Stimulated activated CD8-positive, alpha-beta memory T cell treated with anti-CD3 and anti-CD28 coated beads, Interleukin-12 subunit alpha, Interleukin-12 subunit beta, amount 100 ng/mL, for 4 hours (primary cell): Measurements from ENCODE around the gene KCTD1.

Experiments
- DNase-seq: peaks from one replicate; pipeline ENCODE4 v3.0.0-alpha.2; 2020; ENCODE audit warnings: low read depth

KCTD1 gene

DNA sequence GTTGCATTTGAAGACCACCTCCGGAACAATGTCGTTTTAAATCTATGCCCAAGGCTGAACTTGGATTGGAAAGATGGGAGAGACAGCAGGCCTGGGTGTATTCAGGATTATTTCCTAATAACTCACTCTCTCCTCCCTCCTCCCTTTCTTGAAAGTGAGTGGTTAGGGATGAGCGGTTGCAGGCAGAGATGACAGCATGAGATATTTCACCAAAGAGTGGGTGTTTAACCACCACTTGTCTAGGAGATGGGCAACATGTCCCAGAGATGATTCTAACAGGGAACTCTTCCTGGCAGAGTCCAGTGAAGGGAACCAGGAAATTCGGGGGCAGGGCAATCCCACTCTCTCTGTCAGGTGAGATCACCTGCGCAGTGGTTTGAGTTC is 123.2 kb downstream of the KCTD1 start:
- DNase-seq, result no peak

DNA sequence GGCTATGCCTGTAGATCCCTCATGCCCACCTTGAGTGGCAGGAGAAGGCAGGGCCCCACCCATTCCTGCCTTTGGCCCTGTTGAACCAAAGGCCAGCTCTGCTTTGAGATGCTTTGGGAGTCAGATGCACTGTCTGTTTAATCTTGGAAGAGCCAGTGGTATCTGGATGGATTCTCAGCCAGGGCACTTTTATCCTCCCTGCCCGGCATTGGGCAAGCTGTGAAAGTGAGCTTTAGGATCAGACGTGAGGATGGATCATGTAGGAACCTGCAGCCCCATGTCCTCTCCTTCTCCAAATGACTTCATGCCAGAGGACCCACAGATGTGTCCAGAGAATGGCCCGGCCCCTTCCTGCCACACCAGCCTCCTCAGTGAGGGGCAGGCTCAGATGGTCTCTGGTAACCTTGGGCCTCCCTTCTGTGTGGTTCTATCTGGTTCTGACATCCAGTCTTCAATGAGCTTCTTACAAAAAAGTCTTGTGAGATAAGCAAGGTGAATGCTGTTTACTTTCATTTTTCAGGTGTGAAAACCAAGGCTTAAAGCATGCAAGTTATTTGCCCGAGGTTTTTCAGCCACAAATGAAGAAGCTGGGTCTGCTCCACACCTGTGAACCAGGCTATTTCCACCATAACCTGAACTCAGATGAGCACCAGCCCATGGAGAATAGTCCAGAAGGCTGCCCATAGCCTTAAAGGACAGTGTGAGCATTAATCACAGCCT is 123.8 kb downstream of the KCTD1 start:
- no peak for DNase-seq

DNA sequence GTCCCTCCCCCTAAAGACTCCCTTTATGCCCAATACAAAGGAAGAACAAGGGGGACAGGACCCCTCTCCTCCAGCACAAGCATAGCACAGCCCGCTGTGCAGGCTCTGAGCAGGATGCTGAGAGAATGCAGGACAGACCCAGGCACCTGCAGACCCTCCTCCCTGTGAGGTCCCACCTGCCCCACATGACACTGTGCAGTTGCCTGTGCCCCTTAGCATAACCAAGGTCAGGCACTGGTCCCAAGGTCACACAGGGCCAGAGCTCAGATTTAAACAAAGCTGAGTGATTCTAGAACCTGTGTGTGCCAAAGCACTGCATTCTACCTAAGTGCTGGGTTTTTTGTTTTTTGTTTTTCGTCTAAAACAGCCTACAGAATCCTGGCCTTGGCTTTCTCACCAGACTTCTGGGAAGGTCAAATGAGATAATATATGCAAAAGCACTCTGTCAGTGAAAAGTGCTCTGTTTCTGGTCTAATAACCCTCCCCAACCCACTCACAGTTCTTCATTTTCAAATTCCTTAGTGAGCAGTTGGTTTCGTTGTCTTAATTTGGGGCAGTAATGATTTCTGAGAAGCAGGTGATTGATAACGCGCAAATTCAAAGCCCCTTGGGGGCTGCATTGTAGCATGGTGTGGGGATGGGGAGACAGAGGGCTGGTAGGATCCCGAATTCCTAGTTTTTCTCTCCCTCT is 125.7 kb downstream of the KCTD1 start:
- DNase-seq, result no peak

DNA sequence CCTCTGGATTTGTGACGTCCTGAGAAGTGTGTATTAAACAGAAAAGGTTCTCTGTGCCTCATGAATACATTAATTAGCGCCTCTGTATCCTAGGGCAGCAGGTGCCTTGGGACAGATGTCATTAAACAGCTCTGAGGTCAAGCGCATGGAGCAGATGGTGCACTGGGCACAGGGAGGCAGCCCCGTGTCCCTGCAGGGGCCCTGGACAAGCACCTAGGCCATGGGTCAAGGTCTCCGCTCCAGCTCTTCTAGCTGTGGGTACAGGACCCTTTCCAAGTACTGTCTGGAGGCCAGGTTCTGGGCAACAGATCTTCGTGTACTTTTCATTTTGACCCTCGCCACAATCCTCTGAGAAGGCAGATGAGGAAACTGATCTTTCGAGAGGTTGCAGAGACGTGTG is 126.4 kb downstream of the KCTD1 start:
- DNase-seq, result no peak

DNA sequence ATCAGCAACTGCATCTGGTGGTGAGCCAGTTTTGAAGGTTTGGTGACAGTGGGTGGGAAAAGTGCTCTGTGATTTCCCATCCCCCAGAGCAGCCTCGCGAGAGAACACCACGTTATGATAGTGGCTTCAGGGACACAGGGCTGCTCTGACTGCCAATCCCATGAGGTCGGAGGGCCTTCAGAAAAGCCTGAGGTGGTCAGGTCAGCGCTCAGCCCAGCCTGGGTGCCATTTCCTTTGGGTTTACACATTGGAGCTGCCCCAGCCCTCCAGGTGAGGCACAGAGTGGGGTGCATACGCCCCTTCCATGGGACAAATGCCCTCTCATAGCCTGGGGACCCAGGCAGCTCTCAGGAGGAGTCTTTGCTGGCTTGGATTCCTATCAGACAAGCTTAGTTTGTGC is 126.8 kb downstream of the KCTD1 start:
- DNase-seq, result no peak

DNA sequence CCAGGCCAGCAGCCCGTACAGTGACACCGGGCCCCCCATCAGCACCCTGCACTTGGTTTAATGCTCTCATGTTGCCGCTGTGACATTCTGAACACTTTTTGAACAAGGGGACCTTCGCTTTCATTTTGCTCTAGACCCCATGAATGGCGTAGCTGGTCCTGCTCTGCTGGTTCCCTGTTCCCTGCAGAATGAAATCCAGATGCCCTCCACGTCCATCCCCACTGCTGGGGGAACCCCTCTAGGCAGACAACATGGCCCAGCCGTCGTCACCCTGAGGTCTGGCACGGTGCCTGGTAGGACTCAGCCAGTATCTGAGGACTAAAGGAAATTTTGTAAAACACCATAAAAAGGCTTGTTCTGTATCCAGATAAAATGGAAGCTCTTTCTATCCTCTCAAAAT is 128.6 kb downstream of the KCTD1 start:
- no peak for DNase-seq

DNA sequence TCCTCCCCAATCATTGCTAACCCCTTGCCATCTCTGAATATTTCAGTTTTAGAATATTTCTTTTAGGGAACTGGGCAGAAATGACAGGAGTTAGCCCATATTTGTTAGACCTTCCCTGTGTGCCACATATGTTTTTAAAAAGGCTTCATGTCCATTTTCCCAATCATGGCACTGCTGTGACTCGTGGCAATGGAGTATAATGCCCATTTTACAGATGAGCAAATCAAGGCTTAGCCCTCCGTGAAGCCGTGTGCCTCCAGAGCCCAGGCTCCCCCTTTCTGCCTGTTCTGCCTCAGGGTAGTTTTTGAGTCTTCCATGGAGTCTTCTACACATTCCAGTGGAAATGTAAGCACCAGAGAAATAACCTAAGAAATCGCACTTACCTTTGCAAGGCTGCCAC is 130.1 kb downstream of the KCTD1 start:
- DNase-seq, result no peak

DNA sequence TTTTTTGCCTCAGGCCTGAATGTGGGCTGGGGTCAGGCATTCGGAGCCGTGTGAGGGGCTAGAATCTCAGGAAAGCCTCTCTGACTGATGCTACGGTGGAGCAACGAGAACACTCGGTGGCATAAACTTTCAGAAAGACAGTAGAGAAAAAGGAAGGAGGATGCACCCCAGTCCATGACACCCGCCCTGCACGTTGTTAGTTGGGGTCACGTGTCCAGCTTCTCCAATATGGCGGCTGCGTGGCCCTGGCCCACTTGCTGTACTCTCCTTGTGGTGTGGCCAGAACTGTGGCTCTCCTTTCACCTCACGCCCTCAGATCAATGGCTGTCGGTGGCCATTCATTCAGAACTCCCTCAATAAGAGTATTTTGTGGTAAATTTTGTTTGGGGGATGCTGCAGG is 131.2 kb downstream of the KCTD1 start:
- no peak for DNase-seq

DNA sequence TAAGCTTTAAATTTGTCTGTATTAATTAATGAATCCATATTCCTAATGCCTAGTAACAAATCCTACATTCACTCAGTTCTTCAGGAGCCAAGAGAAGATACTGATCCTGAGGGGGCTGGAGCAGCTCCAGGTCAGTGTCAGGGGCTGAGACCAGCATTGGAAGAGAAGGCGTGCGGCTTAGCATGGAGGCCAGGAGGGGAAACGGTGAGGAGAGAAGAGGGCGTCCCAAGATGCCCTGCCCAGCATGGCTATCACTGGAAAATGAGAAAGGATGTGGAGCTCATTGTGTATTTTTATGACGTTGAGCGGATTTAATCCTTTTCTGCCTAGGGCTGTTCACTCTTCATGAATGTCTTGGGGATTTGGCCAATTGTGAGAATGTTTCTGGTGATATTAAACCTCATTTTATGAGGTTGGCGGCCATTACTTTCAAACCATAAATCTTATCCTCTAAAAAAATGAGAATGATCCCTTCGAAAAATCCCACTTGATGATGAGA is 131.7 kb downstream of the KCTD1 start:
- no peak for DNase-seq

DNA sequence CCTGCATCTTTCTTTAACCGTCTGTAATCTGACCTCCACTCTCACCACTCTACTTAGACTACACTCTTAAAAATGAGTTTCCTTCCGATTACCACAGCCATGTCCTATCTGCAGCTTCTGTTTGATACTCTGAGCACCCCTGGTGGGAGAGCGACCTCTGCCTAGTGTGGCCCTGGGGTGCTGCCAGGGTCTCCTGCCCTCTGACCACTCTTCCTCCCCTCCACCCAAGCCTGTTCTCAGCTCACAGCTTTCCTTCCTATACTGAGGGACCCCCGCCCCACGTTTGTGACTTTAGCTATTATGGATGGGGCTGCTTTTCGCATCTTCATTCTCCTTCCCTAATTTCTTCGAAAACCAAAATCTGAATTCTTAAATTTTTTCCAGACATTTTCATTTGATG is 132.7 kb downstream of the KCTD1 start:
- DNase-seq, result no peak

DNA sequence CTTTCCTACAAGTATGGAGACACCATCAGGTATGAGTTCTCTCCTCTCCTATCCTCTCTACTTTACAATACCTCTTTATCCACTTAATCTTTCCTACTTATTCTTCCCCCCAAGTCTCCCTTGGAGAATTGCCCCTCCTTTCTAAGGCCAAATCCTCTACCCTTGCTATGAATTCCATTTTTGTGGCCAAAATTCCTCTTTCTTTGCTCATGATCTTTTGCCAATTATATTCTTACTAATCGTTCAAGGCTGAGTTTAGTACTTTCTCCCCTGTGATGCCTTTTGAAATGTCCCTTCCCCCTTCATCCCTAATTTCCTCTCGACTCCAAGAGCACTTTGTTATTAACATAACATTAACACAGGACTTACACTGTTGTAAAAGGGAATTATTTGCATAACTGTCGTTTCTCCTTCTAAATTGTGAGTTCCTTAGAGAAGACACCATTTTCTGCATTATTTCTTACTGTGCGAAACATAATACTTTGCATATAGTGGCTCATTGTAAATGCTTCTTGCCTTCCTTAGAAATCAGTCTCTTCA is 133.4 kb downstream of the KCTD1 start:
- DNase-seq, result no peak

DNA sequence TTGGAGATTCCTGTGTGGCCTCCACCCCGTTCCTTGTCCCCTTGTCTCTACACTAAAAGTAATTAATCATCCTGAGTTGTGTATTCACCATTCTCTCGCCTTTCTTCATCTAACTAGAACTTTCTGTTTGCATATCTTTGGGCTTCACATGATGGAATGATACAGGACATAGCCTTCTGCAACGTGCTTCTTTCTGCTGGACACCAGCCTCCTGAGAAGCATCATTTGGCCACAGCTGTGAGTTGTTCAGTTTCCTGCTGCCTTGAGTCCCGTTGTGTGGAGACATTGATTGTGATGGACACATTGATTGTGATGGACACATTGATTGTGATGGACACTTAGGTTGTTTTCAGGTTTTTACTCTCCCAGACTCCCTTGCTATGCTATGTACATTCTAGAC is 139.3 kb downstream of the KCTD1 start:
- DNase-seq, result no peak

DNA sequence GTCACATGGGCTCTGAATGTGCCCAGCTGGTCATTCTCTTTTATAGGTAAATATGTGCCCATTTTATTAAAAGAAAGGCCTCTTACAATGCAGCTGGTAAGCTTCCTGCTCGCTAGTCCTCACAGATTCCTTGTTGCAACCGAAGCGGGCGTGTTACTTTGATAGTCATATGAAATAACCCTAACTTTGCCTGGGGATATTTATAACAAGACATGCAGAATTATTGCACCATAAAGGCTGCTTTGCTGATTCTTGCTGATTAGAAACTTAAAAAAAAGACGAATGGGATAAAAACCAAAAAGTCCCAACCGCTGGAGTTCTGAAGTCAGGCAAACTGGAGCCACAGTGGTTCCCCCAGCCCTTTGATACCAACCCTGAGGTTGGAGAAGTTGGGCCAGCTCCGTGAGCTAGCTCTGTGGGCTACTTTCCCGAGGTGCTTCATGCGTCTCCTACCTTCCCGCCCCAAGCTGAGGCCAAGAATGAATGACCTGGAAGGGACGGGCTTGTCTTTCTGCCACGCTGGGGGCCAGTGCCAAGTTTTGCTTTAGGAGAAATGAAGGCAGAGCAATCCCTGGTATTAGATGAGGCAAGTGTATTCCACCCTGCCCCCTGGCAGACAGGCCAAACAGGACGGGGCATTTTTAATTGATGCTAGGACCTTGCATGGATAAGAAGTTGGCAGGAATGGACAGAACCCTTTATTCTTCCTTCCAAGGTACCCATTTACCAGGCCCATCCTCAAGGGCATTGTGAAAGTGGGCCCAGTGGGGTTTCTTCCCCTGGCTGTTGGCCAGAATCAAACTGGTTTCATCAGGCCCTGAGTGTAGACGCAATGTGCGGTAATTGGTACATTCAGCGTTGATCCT is 140.4 kb downstream of the KCTD1 start:
- DNase-seq, result no peak

DNA sequence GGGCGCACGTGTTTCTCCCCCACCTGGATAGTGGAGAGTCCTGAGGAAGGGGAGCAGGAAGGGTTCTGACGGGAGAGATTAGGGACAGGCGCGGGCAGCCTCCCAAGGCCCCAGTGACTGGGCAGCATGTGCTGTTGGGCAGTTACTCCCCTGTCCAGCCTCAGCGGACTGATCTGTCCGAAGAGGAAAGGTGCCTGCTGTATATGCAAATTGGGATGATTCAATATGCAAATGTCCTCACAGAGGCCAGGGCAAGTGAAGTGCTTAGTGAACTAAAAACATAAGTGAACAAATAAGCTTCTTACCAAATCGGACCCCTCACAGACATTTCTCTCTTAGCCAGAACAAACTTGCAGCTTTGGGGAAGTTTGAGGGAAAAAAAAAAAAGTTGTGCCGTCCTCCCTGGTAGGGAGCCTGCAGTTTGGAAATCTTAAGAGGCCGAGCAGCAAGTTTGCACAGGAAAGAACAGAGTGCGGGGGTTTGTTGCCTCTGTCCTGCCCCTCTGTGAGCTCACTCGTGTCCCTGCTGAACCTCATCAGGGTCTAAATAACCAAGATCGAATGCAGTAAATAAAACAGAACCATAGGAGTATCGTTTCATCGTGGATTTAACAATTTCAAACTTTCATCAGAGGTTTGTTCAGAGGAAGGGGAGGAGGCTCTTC is 141.4 kb downstream of the KCTD1 start:
- DNase-seq, result no peak

DNA sequence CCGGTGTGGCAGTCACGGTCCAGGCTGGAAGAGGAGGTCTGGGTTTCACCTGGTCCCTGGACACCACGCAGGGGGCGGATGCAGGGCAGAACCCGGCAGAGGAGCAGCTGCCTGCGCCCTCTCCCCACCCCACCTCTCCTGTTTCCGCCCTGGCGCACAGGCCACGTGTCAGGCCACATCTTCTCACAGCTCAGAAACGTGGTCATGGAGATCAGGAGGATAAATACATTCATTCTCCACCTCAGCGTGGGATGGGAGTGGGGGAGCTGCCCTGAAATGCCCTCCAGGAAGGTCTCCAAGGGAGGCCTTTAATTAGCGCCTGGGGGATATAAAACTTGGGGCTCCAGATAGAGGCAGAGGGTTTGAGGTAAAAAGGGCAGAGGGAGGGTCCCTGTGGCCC is 142.0 kb downstream of the KCTD1 start:
- no peak for DNase-seq

DNA sequence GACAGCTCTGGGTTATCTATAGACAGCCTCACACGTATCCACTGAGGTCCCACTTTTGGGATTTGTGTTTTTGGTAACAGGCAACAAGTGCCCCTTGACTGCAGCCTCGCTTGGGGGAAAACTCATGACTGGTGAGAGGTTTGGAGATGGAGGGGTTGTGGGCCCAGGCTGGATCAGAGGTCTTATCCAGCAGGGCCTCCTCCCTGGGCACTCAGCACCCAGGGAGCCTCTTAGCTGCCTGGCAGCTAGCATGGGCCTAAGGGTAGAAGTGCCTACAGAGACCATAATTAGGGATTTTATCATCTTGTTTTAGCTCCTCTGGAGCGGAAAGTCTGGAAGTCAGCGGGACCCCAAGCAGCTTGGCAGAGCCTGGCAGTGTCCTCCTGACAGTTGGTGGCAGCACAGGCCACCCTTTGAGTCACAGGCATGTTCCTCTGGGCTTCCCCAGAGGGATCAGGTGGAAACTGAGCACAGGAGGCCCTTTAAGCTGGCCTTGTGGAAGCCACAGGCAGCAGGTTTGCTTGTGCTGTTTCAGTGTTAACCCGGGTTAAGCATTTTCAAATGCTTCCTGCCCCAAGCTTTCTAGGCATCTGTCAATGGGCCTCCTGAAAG is 143.1 kb downstream of the KCTD1 start:
- DNase-seq, result no peak
